Measurements from ENCODE around the gene DUSP12.

DUSP12 gene

DNA sequence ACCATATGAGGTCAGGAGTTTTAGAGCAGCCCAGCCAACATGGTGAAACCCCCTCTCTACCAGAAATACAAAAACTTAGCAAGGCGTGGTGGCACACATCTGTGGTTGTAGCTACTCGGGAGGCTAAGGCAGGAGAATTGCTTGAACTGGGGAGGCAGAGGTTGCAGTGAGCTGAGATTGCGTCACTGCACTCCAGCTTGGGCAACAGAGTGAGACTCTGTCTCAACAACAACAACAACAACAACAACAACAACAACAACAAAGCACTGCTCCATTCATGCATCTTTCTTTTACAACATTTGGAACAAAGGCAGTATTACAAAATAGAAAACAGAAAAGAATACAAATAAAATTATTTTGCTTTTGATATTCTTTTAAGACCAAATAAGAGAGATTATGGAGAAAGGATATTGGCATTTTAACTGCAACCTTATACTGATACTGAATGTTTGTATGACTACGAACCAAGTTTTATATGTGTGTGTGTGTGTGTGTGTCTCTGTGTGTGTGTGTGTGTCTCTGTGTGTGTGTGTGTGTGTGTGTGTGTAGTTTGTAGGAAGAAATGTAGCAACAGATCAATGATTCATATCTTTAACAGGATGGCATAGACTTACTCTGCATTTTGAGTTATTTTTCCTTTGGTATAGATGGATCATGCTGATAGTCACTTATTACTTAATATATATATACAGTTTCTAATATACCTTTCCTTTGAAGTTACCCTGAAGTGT lies 41.2 kb downstream of the DUSP12 start:
- DNase-seq: no peak
- TF ChIP-seq, protein P1, sequence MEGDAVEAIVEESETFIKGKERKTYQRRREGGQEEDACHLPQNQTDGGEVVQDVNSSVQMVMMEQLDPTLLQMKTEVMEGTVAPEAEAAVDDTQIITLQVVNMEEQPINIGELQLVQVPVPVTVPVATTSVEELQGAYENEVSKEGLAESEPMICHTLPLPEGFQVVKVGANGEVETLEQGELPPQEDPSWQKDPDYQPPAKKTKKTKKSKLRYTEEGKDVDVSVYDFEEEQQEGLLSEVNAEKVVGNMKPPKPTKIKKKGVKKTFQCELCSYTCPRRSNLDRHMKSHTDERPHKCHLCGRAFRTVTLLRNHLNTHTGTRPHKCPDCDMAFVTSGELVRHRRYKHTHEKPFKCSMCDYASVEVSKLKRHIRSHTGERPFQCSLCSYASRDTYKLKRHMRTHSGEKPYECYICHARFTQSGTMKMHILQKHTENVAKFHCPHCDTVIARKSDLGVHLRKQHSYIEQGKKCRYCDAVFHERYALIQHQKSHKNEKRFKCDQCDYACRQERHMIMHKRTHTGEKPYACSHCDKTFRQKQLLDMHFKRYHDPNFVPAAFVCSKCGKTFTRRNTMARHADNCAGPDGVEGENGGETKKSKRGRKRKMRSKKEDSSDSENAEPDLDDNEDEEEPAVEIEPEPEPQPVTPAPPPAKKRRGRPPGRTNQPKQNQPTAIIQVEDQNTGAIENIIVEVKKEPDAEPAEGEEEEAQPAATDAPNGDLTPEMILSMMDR (IDR thresholded peaks at IDR 0.05): no peak
- peaks cover 45% of the 10 kb centered on the region for H3K36me3 Mint-ChIP-seq (ENCODE audit: low read depth)
- no peak overlapping the region for H3K4me3 Mint-ChIP-seq
- no peaks in the 10 kb centered on the region for H3K9me3 Mint-ChIP-seq
- H3K4me1 Mint-ChIP-seq: no peaks in the 10 kb centered on the region
- H3K27me3 Mint-ChIP-seq (ENCODE audit: low read depth, poor library complexity): no peaks in the 10 kb centered on the region
- no peak overlapping the region for H3K27ac Mint-ChIP-seq

DNA sequence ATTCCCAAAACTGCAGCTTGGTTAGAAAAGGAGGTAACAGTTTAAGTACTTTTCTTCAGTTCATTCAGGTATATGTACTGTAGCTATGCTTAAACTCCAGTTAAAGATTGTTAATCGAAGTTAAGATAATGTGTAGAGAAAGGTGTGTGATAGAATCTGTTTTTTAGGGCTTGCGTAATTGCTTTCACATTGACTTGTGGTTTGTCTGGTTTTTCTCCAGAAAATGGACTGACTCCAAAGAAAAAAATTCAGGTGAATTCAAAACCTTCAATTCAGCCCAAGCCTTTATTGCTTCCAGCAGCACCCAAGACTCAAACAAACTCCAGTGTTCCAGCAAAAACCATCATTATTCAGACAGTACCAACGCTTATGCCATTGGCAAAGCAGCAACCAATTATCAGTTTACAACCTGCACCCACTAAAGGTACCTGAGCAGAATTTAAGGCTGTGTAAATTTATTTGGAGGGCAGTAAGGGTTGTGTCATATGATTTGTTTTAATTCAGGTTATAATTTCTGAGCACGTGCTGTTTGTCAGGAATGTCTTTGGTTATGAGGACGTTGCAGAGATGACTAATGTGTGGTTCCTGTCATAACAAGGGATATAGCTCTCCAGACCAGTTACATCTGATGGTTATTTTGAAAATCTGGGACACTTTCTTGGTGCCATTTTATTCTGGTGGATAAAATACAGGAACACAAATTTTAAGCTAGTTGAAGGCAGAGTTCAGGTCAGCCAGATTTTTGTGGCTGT lies 42.5 kb downstream of the DUSP12 start:
- Mint-ChIP-seq H3K36me3 (ENCODE audit: low read depth) (peaks cover 43% of the 10 kb centered on the region), H3K4me3 (no peak overlapping the region), H3K9me3 (no peaks in the 10 kb centered on the region), H3K4me1 (no peaks in the 10 kb centered on the region), H3K27ac (no peak overlapping the region), H3K27me3 (ENCODE audit: low read depth, poor library complexity) (no peaks in the 10 kb centered on the region)
- TF ChIP-seq, protein P1 (IDR thresholded peaks at IDR 0.05): no peak
- no peak for DNase-seq

DNA sequence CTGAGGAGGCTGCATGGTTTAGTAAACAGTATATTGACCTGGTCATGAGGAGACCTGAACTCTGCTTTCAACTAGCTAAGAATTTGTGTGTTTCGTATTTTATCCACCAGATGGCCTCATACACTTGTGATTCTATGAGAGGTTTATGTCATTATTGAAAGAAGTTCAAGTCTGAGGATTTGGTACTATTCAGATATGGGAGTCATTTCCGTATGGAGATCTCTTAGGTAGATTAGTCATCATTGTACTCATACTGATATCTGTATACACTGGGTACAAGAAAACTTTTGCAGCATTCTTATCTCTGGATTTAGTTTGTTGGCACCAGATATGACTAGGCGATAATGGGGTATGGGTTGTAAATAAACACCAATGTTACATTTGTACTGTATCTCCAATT lies 43.2 kb downstream of the DUSP12 start:
- peak; percentile 5 for DNase-seq
- Mint-ChIP-seq H3K27me3 (ENCODE audit: low read depth, poor library complexity) (no peaks in the 10 kb centered on the region), H3K4me1 (no peaks in the 10 kb centered on the region), H3K4me3 (no peak overlapping the region), H3K36me3 (ENCODE audit: low read depth) (peaks cover 45% of the 10 kb centered on the region), H3K9me3 (no peaks in the 10 kb centered on the region), H3K27ac (no peak overlapping the region)
- TF ChIP-seq, protein P1 (IDR thresholded peaks at IDR 0.05): peak; percentile 52

DNA sequence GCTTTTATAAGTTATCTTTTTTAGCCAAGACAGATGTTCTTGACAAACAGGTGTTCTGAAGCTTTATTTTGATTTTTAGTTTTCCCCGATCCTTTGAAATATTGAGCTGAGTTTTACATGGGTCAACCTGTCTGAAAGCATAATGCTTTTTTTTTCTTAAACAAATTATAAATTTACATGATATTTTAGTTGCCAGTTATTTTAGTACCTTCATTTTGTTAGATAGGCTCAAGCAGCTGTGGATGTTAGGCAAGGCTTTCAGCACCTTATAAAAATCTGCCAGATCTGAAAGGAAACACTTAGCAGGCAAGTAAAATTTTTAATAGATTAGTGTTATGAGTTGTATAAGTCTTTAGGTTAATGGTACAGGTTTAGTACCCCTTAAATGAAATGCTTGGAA lies 50.2 kb downstream of the DUSP12 start:
- no peak for DNase-seq
- no peaks in the 10 kb centered on the region for H3K27me3 Mint-ChIP-seq (ENCODE audit: low read depth, poor library complexity)
- H3K9me3 Mint-ChIP-seq: no peaks in the 10 kb centered on the region
- H3K4me1 Mint-ChIP-seq: peaks cover 4% of the 10 kb centered on the region
- H3K27ac Mint-ChIP-seq: no peak overlapping the region
- H3K36me3 Mint-ChIP-seq (ENCODE audit: low read depth): peaks cover 50% of the 10 kb centered on the region
- no peak overlapping the region for H3K4me3 Mint-ChIP-seq
- TF ChIP-seq, protein P1 (IDR thresholded peaks at IDR 0.05): no peak

DNA sequence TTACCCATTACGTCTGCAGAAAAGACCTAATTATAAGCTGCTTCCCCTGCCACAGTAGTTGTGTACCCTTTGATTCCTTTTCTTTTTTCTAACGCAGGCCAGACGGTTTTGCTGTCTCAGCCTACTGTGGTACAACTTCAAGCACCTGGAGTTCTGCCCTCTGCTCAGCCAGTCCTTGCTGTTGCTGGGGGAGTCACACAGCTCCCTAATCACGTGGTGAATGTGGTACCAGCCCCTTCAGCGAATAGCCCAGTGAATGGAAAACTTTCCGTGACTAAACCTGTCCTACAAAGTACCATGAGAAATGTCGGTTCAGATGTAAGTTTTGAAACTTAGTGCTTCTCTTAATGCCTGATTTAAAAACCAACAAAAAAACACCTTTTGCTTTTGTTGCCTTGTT lies 52.4 kb downstream of the DUSP12 start:
- Mint-ChIP-seq H3K36me3 (ENCODE audit: low read depth) (peaks cover 54% of the 10 kb centered on the region), H3K4me3 (no peak overlapping the region), H3K27ac (peak overlapping the region; percentile 4), H3K27me3 (ENCODE audit: low read depth, poor library complexity) (no peaks in the 10 kb centered on the region), H3K9me3 (no peaks in the 10 kb centered on the region), H3K4me1 (peaks cover 4% of the 10 kb centered on the region)
- TF ChIP-seq, protein P1 (IDR thresholded peaks at IDR 0.05): no peak
- DNase-seq: no peak
